PFSK-1 (cell line): Measurements from ENCODE around the gene IRF4.

Experiments
- FOXP2 ChIP-seq: optimal IDR thresholded peaks from 2 replicates; pipeline ENCODE3; 2011; ENCODE audit warnings: borderline replicate concordance, control low read depth, inconsistent platforms; ENCODE audit not compliant: insufficient read depth; ENCODE audit errors: extremely low read length, extremely low read depth
- POLR2AphosphoS5 ChIP-seq: IDR thresholded peaks from 2 replicates; pipeline ENCODE4 v1.6.1; 2012; ENCODE audit warnings: low read depth, mild to moderate bottlenecking, control low read depth, low read length, moderate library complexity
- REST ChIP-seq, 2 experiments: IDR thresholded peaks; 2 replicates each; pipeline versions ENCODE4 v1.6.1 to v1.8.0; 2011 to 2012; ENCODE audit warnings: low read depth in 2 of 2, low read length in 2 of 2, control low read depth in 1 of 2, inconsistent platforms in 1 of 2, mild to moderate bottlenecking in 1 of 2, moderate library complexity in 1 of 2; ENCODE audit not compliant: insufficient read depth in 1 of 2
- SIN3A ChIP-seq: IDR thresholded peaks from 2 replicates; pipeline ENCODE4 v1.6.1; 2012; ENCODE audit warnings: mild to moderate bottlenecking, low read length, moderate library complexity, borderline replicate concordance; ENCODE audit not compliant: insufficient read depth
- TAF1 ChIP-seq: IDR thresholded peaks from 2 replicates; pipeline ENCODE4 v1.6.1; 2012; ENCODE audit warnings: low read length, control low read depth, borderline replicate concordance; ENCODE audit not compliant: insufficient read depth

The IRF4 gene

GRCh38 chr6:347232-347631 lies 44.3 kb upstream of the IRF4 start:
- no peak for TF ChIP-seq FOXP2
- TF ChIP-seq POLR2AphosphoS5: no peak
- no peak for TF ChIP-seq REST (IDR thresholded peaks at IDR 0.05; ENCODE audit: insufficient read depth in 1 of 2, low read depth in 2 of 2, low read length in 2 of 2)
- no peak for TF ChIP-seq TAF1
- no peak for TF ChIP-seq SIN3A

- no peak for TF ChIP-seq FOXP2
- no peak for TF ChIP-seq TAF1
- no peak for TF ChIP-seq SIN3A
- TF ChIP-seq REST (IDR thresholded peaks at IDR 0.05; ENCODE audit: insufficient read depth in 1 of 2, low read depth in 2 of 2, low read length in 2 of 2): no peak
- TF ChIP-seq POLR2AphosphoS5: no peak
Measured at GRCh38 chr6:347951-348859, 43.3 kb upstream of the IRF4 start.

GRCh38 chr6:348860-349396 lies 42.6 kb upstream of the IRF4 start:
- TF ChIP-seq SIN3A (no peak), REST (IDR thresholded peaks at IDR 0.05; ENCODE audit: insufficient read depth in 1 of 2, low read depth in 2 of 2, low read length in 2 of 2) (no peak), FOXP2 (no peak), TAF1 (no peak), POLR2AphosphoS5 (no peak)

- no peak for TF ChIP-seq REST (IDR thresholded peaks at IDR 0.05; ENCODE audit: insufficient read depth in 1 of 2, low read depth in 2 of 2, low read length in 2 of 2)
- no peak for TF ChIP-seq POLR2AphosphoS5
- TF ChIP-seq FOXP2: no peak
- no peak for TF ChIP-seq SIN3A
- TF ChIP-seq TAF1: no peak
Measured at GRCh38 chr6:349491-349921, 42.0 kb upstream of the IRF4 start.
